Stimulated activated CD8-positive, alpha-beta memory T cell treated with anti-CD3 and anti-CD28 coated beads, Interleukin-12 subunit alpha, Interleukin-12 subunit beta, amount 100 ng/mL, for 24 hours (primary cell): ENCODE measurements around the gene LHB.
"Not testable (repeated sequence)": the region's sequence is repeated elsewhere in the genome, so short reads cannot be mapped to it uniquely, and the experiment has no call there.

ENCODE experiments used
- DNase-seq: peaks from one replicate; pipeline ENCODE4 v3.0.0-alpha.2; 2020; ENCODE audit errors: extremely low read depth

Gene LHB

DNA sequence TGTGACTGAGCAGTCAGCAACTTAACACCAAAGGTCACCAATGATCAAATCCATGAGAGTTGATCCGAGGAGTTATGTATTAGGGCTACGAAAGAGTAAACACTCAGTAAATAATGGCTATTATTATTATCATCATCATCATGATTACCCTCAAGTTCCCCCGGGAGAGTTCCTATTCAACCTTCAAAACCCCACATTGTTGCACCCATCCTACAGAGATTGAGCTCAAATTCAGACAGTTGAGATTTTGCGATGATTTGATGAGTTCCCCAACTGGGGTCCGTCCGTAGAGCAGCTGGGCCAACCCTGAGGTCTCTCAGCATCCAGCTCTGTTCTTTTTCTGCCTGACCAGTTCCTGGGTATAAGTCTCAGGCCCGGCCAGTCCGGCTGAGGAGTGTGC lies 21.2 kb upstream of the LHB start:
- DNase-seq: not testable (repeated sequence)

DNA sequence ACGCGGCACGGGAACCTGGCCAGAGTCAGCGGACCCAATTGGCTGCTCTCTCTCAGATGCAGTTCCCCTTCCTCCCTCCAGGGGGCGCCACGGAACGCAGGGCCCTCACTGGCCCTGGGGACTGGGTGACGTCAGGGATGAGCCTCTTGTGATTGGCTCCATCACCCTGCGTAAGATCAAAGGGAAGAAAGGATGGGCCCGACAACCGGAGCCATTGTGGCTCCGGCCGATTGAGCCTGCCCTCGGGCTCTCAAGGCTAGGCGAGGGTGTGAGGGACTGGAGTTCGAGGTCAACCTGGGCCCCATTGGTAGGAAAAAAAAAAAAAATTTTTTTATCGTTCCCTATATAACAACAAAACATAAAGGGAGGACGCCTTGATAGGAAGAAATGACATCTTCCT lies 19.9 kb upstream of the LHB start, which contains the start of gene CGB1:
Gene CGB1, minus strand, starts transcription at position 81 of the 400 bp plus-strand sequence. CDS start 184 bp downstream, outside the sequence.
- not testable (repeated sequence) for DNase-seq

DNA sequence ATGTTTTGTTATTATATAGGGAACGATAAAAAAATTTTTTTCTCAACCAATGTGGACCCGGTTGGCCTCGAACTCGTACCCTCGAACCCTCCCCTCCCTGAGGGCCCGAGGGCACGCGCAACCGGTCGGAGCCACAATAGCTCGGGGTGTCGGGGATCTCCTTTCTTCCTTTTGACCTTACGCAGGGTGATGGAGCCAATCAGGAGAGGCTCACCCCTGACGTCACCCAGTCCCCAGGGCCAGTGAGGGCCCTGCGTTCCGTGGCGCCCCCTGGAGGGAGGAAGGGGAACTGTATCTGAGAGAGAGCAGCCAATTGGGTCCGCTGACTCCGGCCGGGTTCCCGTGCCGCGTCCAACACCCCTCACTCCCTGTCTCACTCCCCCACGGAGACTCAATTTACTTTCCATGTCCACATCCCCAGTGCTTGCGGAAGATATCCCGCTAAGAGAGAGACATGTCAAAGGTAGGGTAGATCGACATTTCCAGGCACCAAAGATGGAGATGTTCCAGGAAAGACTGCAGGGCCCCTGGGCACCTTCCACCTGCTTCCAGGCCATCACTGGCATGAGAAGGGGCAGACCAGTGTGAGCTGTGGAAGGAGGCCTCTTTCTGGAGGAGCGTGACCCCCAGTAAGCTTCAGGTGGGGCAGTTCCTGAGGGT lies 14.9 kb upstream of the LHB start, which contains the start of gene CGB2:
Gene CGB2, plus strand, starts transcription at position 249 of the 660 bp plus-strand sequence. Its CDS starts 206 bp downstream, at position 455.
- not testable (repeated sequence) for DNase-seq

DNA sequence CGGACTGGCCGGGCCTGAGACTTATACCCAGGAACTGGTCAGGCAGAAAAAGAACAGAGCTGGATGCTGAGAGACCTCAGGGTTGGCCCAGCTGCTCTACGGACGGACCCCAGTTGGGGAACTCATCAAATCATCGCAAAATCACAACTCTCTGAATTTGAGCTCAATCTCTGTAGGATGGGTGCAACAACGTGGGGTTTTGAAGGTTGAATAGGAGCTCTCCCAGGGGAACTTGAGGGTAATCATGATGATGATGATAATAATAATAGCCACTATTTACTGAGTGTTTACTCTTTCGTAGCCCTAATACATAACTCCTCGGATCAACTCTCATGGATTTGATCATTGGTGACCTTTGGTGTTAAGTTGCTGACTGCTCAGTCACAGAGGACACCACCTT lies 13.4 kb upstream of the LHB start:
- not testable (repeated sequence) for DNase-seq

DNA sequence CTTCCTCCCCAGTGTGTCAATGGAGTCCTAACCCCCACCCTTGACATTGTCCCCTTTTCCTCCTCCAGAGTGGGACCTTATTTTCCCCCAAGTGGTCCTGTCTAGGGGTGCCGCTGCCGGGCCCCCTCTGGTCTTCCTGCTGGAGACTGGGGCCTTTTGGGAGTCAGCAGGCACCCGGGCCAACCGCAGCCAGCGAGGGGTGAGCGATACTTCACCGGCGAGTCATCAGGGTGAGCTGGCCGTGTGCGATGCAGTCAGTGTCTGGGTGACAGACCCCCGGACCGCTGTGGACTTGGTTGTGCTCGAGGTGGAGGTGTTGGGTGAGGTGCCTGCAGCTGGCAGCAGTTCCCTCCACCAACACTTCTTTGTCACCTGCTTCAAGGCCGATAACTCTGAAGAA lies 12.9 kb upstream of the LHB start:
- not testable (repeated sequence) for DNase-seq

DNA sequence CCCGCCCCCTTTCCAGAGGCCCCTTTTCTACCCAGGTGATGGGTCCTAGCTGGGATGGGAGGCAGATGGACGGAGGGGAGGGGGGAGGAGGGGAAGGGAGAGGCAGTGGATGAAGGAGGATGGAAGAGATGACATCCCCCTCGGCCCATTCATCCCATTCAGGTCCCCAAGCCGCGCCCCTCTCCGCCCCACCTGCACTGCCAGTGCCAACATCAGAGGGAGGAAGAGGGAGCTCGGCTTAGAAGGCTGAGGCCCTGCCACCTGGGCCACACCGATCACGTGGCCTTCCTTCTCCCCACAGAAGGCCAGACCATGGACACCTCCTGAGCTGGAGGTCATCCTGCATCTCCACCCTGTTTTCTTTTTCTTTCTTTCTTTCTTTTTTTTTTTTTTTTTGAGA lies 11.8 kb upstream of the LHB start:
- DNase-seq: not testable (repeated sequence)

DNA sequence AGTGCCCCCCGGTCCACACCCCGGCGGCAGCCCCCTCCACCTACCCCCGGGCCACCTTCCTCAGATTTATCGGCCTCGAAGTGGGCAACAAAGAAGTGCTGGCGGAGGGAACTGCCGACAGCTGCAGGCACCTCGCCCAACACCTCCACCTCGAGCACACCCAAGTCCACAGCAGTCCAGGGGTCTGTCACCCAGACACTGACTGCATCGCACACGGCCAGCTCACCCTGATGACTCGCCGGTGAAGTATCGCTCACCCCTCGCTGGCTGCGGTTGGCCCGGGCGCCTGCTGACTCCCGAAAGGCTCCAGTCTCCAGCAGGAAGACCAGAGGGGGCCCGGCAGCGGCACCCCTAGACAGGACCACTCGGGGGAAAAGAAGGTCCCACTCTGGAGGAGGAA lies 8.7 kb upstream of the LHB start:
- DNase-seq: not testable (repeated sequence)

DNA sequence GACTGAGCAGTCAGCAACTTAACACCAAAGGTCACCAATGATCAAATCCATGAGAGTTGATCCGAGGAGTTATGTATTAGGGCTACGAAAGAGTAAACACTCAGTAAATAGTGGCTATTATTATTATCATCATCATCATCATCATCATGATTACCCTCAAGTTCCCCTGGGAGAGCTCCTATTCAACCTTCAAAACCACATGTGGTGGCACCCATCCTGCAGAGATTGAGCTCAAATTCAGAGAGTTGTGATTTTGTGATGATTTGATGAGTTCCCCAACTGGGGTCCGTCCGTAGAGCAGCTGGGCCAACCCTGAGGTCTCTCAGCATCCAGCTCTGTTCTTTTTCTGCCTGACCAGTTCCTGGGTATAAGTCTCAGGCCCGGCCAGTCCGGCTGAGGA lies 8.2 kb upstream of the LHB start:
- DNase-seq: not testable (repeated sequence)

DNA sequence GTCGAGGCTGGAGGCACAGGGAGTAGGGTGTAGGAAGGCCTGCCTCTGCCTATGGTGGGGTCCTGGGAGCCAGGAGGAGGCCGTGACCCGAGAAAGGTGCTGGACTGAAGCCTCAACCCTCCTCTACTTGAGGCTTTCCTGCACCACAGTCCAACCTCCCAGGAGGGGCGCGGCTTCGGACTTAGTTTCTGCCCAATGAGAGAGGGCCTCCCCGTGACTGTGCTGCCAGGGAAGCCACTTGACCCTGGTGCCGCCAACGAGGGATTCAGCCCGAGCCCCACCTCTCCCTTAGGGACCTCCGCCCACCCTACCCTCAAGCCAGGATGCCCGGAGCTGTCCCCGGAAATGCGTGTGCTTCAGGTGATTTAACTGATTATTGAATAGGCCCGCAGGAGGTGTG lies 7.3 kb upstream of the LHB start, which contains the start of gene CGB3:
Gene CGB3, minus strand, starts transcription at position 101 of the 400 bp plus-strand sequence. CDS start 362 bp downstream, outside the sequence.
- DNase-seq: not testable (repeated sequence)

DNA sequence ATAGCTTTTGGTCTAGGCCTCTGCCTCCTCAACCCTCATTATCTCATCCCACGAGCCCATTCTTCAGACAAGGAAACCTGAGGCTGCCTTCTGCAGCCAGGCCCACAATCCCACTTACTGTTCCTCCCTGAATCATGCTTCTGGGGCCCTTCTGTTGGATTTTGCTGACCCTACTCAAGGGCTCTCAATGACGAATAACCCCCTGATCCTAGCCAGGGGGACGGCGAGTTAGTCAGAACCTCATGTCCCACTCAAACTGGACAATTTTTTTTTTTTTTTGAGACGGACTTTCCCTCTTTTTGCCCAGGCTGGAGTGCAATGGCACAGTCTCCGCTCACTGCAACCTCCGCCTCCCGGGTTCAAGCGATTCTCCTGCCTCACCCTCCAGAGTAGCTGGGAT lies 5.2 kb upstream of the LHB start:
- DNase-seq: no peak

DNA sequence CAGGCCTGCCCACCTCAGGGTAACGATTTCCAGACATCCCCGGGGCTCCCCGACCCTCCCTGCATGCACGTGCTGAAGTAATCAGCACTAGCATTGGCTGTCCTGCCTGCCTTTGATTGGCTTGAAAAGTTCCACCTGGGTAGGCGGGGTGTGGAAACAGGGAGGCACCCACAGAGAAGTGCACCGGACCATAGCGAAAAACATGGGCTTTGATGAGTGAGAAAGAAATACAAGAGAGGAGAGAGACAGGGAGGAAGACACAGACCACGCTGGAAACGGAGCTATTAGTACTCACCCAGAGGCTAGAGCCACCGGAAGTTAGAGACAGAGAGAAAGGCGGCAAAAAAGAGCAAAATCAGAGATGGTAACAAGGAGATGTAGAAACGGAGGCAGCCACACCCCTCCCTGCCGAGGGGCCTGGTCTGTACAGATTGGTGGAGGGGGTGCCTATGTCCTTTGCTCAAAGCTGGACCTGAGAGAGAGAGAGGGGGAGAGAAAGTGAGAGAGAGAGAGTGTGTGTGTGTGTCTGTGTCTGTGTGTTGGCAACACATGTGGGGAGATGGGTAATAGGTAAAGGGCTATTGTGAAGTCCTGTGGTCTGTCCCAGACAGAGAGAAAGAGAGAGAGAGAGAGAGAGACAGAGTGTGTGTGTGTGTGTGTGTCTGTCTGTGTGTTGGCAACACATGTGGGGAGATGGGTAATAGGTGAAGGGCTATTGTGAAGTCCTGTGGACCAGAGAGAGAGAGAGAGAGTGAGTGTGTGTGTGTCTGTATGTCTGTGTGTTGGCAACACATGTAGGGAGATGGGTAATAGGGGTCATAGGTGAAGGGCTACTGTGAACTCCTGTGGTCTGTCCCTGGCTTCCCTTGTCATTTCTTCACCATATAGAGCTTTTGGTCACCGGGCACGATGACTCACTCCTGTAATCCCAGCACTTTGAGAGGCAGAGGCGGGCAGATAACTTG lies 4.3 kb upstream of the LHB start:
- DNase-seq: no peak

DNA sequence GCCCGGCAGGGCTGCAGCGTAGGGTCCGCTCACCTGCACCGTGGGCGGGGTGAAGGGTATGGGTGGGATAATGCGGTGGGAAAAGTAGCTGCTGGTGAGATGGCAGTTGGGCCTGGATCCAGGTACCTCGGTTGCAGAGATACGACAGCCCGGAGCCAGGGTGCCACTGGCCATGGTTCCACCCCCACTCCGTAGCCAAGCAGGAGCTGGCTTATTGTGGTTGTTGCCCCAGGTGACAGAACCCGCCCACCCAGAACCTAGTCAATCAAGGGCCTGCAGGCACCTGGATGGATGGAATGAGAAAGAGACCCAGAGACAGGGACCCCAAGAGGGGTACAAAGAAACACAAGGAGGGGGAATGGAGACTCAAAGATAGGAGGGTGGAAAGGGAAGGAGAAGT lies 3.5 kb upstream of the LHB start:
- no peak for DNase-seq

DNA sequence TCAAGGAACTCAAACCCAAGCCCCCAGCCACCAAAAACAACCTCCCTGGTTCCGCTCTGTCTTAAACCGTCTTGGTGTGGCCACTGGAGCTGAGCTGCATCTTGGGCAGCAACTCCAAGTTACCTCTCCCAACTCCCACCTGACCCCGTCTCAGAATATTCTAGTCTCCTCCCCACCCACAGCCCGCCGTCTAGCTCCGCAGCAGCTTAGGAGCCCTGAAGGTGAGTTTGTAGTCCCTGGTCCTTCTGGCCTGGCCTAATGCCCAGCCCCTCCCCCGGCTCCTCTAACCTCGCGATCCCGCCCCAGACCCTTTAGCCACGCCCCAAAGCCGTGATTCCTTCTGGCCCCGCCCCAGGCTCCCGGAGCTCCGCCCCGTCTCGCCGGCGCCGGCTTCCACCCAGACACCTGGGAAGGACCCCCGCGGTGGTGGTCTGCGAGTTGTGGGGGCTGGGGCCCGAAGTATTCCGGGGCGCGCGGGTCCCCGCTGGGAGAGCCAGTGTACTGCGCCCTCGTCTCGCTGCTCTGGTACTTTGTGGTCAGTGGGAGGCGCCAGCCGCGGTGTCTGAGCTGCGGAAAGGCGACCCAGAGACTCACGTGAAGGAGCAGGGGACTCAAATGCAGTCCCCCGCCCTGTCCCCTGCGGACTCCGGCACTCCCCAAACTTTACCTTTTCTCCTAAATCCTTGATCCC lies 2.5 kb upstream of the LHB start:
- DNase-seq: no peak

DNA sequence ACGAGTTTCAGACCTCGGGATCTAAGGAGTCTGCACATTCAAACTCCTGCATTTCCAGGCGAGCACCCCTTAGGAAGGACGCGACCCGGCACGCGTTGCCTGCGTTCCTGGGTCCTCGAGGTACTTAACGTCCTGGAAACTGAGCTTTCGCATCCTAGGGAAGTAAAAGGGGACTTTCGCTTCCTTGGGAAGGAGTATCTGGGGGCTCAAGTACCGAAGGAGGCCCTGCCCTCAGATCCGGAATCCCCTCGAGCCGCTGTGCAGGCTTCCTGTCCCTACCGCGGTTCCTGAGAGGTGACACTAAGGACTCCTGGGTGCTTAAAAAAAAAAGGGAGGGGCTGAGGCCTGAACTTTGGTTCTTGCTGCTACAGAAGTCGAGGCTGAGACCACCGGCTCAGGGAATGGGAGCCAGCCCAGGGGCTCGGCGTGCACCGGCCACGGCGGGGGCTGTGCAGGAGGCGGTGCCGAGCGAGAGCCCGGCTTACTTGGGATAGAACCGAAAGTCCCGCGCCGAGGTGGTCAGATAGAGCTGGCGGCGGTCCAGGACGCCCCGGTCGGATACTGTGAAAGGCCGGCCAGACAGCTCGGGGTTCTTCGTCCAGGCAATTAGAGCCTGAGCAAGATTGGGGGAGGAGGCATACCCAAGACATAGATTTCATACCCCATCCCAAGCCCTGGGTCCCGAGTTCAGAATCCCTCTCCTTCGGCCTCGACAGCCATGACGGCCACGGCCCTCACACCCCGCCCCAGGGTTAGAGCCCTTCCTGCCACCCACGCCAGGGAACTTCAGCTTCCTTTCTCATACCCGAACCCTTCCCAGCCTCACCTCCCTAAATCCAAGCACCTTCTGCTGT lies 1.7 kb upstream of the LHB start:
- not testable (repeated sequence) for DNase-seq

DNA sequence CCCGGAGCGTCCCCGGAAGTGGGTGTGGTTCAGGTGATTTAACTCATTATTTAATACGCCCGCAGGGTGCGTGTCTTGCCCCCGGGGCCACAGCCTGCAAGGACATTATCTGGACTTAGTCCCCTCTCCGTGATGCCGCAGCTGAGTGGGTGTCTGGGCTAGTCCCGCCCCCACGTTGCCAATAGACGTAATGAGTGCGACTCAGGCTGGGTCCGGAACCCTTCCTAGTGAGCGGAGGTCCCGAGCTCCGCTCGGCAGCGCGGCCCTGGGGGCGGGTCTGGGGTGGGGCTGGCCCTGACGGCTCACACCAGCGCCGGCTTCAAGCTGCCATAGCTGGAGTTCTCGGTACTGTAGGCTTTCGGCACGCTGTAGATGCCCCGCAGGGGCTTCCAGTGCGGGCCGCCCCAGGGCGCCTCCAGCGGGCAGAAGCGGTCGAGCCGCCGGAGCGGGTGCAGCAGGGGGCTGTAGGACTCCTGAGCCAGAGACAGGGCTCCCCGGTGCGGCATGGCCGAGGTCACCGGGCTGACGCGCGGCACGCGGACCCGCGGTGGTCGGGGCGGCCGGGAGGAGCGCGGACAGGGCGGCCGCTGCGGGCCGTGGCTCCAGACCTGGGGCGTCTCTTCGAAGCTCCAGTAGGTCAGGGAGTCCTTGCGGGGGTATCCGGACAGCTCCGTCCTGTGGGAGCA lies 918 bp upstream of the LHB start:
- DNase-seq: no peak

DNA sequence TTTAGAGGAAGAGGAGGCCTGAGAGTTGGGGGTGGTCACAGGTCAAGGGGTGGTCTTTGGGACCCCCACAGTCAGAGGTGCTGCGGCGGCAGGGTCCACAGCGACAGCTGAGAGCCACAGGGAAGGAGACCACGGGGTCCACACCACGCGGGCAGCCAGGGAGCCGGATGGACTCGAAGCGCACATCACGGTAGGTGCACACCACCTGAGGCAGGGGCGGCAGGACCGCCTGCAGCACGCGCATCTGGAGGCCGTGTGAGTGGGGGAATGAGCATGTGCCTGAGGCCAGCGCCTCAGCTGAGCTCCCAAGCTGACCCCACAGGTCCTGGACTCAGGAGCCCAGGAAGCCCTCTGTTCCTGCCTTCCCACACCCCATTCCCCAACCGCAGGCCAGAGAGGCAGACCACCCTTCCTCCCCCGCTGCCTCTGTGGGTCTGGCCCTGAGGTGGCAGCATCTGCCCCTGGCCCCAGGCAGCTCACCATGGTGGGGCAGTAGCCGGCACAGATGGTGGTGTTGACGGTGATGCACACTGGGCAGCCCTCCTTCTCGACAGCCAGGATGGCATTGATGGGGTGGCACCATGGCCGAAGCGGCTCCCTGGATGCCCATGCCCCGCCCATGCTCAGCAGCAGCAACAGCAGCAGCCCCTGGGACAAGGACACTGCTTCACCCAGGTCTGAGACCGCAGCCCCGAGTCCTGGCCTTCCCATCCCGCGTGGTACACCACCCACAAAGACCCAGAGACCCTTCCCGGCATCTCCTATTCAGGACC lies 638 bp downstream of the LHB start:
- DNase-seq: no peak

DNA sequence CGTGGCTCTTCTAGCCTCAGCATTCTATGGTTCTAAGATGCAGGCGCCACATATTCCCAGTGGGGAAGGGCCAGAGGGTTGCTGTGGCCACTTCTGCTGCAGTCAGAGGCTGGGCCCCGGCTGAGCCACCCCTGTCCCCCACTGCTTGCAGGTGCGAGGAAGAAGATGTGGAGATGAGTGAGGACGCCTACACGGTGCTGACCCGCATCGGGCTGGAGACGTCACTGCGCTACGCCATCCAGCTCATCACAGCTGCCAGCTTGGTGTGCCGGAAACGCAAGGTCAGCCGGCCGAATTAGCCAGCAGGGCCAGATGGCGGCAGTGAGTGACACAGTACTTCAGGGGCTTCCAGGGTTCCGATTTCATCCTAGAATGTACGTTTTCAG lies 2.0 kb downstream of the LHB start:
- DNase-seq: no peak

DNA sequence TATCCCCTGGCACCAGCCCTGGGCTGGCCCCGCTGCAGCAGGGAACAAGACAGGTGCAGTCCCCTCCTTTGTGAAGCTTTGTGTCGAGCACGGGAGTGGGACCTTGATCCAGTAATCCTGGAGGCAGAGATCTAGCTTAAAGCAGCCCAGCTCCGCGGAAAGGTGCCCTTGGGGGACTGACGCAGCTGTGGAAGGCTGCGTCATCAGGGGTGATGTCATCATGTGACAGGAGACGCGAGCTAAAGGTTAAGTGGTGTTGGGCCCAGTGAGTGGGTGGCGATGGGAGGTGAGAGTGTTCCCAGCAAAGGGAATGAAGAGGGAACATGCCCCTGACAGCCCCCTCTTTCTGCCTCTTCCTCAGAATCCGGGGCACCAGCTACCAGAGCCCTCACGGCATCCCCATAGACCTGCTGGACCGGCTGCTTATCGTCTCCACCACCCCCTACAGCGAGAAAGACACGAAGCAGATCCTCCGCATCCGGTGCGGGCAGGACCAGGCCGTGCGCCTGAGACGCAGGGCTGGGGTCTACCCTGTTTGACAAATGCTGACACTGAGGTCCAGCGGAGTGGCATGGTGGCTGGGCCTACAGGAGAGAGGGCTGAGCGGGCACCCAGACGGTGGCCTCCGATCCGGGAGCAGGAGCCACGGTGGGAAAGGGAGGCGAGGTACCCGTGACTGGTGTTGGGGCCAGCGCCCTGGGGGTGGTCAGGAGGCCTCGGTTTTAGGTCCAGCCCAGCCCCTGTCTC lies 2.6 kb downstream of the LHB start:
- no peak for DNase-seq

DNA sequence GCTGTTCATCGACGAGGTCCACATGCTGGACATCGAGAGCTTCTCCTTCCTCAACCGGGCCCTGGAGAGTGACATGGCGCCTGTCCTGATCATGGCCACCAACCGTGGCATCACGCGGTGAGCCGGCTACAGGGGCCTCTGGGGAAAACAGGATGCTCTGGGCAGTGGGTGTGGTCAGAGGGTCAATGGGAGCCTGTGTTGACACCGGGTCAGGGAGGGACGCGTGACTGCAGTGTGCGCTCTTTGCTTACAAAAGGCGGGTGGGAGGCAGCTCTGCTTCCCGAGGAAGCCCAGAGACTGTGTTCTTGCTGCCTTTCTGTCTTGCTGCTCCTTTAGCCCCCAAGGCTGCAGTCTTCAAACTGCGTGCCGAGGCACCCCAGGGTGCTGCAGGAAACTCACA lies 5.7 kb downstream of the LHB start:
- DNase-seq: no peak
